A549 (cell line): ENCODE data around the gene PAM16. TPM values are rescaled to one million over a fixed set of nuclear protein-coding genes. Genes with fewer than 3 reads are reported as not detected.

ENCODE experiments used
- ATAC-seq, 2 experiments: fragments of 200-7000 bp in 1 of 2; fragments of >200 bp in 1 of 2; cut with Nextera tagmentation in 1 of 2; cut with Tn5 transposase in 1 of 2; 3 replicates each; pipeline versions ENCODE4 v1.8.0 to v1.9.1; 2018 to 2020; ENCODE audit warnings: mild to moderate bottlenecking in 1 of 2, moderate library complexity in 1 of 2
- CTCF ChIA-PET: fragments of 300-600 bp; sonication (Branson Sonifier 250); formaldehyde crosslinking; extraction: SDS; loops from one replicate; lab custom pipeline; 2021; ENCODE audit warnings: antibody characterized with exemption, inconsistent platforms; lab: Yijun Ruan, JAX
- POLR2A ChIA-PET: fragments of 350-600 bp; formaldehyde crosslinking; extraction: SDS; loops from one replicate; lab custom pipeline; 2021; ENCODE audit warnings: antibody characterized with exemption, inconsistent platforms; lab: Yijun Ruan, JAX
- DNase-seq, 2 experiments: peaks; one replicate each; pipeline versions ENCODE4 v3.0.0 to v3.0.0-alpha.2; 2011 to 2016; ENCODE audit warnings: low read depth in 1 of 2, low spot score in 1 of 2
- FAIRE-seq: peaks from 2 replicates; lab custom pipeline; 2011; peaks lifted over from hg19 to GRCh38; lab: Jason Lieb, UNC
- H3K27ac ChIP-seq, 2 experiments: fragments of >200 bp; sonication (Bioruptor Twin); formaldehyde crosslinking; 3 replicates each; pipeline ENCODE4 v1.5.1; 2016 to 2017
- H3K4me1 ChIP-seq: fragments of >200 bp; sonication (Bioruptor Twin); formaldehyde crosslinking; 3 replicates; pipeline ENCODE4 v1.6.1; 2016
- H3K4me2 ChIP-seq: fragments of >200 bp; sonication (Bioruptor Twin); formaldehyde crosslinking; 3 replicates; pipeline ENCODE4 v1.6.1; 2016
- H3K4me3 ChIP-seq: fragments of >200 bp; sonication (Bioruptor Twin); formaldehyde crosslinking; 3 replicates; pipeline ENCODE4 v1.5.1; 2016
- H3K9me3 ChIP-seq: fragments of >200 bp; sonication (Bioruptor Twin); formaldehyde crosslinking; 3 replicates; pipeline ENCODE4 v1.6.1; 2016
- BHLHE40 ChIP-seq: IDR thresholded peaks from 2 replicates; pipeline ENCODE4 v1.6.1; 2012; ENCODE audit warnings: low read depth, low read length, inconsistent platforms
- CTCF ChIP-seq: fragments of >200 bp; sonication (Bioruptor Twin); formaldehyde crosslinking; IDR thresholded peaks from 3 replicates; pipeline ENCODE4 v1.5.1; 2016
- E2F6 ChIP-seq: IDR thresholded peaks from 2 replicates; pipeline ENCODE4 v1.6.1; 2012; ENCODE audit warnings: low read depth, borderline replicate concordance
- EP300 ChIP-seq, 2 experiments: fragments of >200 bp; sonication (Bioruptor Twin); formaldehyde crosslinking; IDR thresholded peaks; 2 replicates in 1 of 2; 3 replicates in 1 of 2; pipeline ENCODE4 v1.6.1; 2016 to 2017
- FOSB ChIP-seq: fragments of 250-450 bp; sonication (Bioruptor Pico); IDR thresholded peaks from 2 replicates; pipeline ENCODE4 v1.5.0; 2020; ENCODE audit warnings: mild to moderate bottlenecking, moderate library complexity
- FOXS1 ChIP-seq: fragments of 250-450 bp; sonication (Bioruptor Pico); IDR thresholded peaks from 2 replicates; pipeline ENCODE4 v1.5.0; 2020; ENCODE audit warnings: mild to moderate bottlenecking, moderate library complexity
- HEYL ChIP-seq: fragments of 250-450 bp; sonication (Bioruptor Pico); IDR thresholded peaks from 2 replicates; pipeline ENCODE4 v1.8.0; 2021; ENCODE audit warnings: mild to moderate bottlenecking, moderate library complexity
- HOXA7 ChIP-seq: fragments of 250-450 bp; sonication (Bioruptor Pico); IDR thresholded peaks from 2 replicates; pipeline ENCODE4 v1.5.0; 2020; ENCODE audit warnings: mild to moderate bottlenecking, moderate library complexity
- JUNB ChIP-seq: fragments of >200 bp; sonication (Bioruptor Twin); formaldehyde crosslinking; IDR thresholded peaks from 2 replicates; pipeline ENCODE4 v1.6.1; 2016
- KDM1A ChIP-seq: fragments of 200-600 bp; sonication (generic); IDR thresholded peaks from 2 replicates; pipeline ENCODE4 v1.6.1; 2016; ENCODE audit warnings: low read depth, mild to moderate bottlenecking
- NPAS2 ChIP-seq: fragments of 250-450 bp; sonication (Bioruptor Pico); IDR thresholded peaks from 2 replicates; pipeline ENCODE4 v1.8.0; 2022; ENCODE audit warnings: mild to moderate bottlenecking, moderate library complexity, borderline replicate concordance
- NR3C1 ChIP-seq: fragments of >200 bp; sonication (Bioruptor Twin); formaldehyde crosslinking; IDR thresholded peaks from 3 replicates; pipeline ENCODE4 v1.6.1; 2017
- RARB ChIP-seq: fragments of 250-450 bp; sonication (Bioruptor Pico); IDR thresholded peaks from 2 replicates; pipeline ENCODE4 v1.8.0; 2021; ENCODE audit warnings: mild to moderate bottlenecking, moderate library complexity
- RFX5 ChIP-seq: fragments of 450-650 bp; IDR thresholded peaks from 2 replicates; pipeline ENCODE4 v1.7.1; 2014; ENCODE audit warnings: antibody characterized with exemption, mild to moderate bottlenecking, moderate library complexity
- RNF2 ChIP-seq: fragments of 200-600 bp; sonication (generic); IDR thresholded peaks from 2 replicates; pipeline ENCODE4 v1.6.1; 2016; ENCODE audit warnings: low read depth, mild to moderate bottlenecking, antibody characterized with exemption, moderate library complexity, borderline replicate concordance
- WGBS: methylation state at CpG from one replicate; pipeline ENCODE4 v1.1.6; 2017; ENCODE audit errors: missing lambda C conversion rate; 5-methylcytosine and 5-hydroxymethylcytosine counted together
- polyA plus RNA-seq, 4 experiments: library from polyadenylated mRNA; depleted of rRNA in 3 of 4; stranded (reverse); fragments of >200 nt; fragmentation: RNase III in 1 of 4; extraction: RNeasy Plus Mini Kit Qiagen cat#74134 plus additional on column Dnase treatment in 1 of 4; gene quantifications; 2 replicates in 3 of 4; 3 replicates in 1 of 4; pipeline ENCODE4 v1.2.3, GENCODE V29; 2011 to 2017
- TF ChIP-seq, protein P1 (sequence below): fragments of >200 bp; sonication (Bioruptor Twin); formaldehyde crosslinking; IDR thresholded peaks from 2 replicates; pipeline ENCODE4 v1.6.1; 2016
- TF ChIP-seq, protein P2 (sequence below): fragments of 250-450 bp; sonication (Bioruptor Pico); IDR thresholded peaks from 2 replicates; pipeline ENCODE4 v1.5.0; 2020; ENCODE audit warnings: low read depth, mild to moderate bottlenecking, moderate library complexity

PAM16 gene
- polyA plus RNA-seq, 2 of the 4 experiments (the other 2 are of a cell fraction) = 55.1 to 59.1 TPM

DNA sequence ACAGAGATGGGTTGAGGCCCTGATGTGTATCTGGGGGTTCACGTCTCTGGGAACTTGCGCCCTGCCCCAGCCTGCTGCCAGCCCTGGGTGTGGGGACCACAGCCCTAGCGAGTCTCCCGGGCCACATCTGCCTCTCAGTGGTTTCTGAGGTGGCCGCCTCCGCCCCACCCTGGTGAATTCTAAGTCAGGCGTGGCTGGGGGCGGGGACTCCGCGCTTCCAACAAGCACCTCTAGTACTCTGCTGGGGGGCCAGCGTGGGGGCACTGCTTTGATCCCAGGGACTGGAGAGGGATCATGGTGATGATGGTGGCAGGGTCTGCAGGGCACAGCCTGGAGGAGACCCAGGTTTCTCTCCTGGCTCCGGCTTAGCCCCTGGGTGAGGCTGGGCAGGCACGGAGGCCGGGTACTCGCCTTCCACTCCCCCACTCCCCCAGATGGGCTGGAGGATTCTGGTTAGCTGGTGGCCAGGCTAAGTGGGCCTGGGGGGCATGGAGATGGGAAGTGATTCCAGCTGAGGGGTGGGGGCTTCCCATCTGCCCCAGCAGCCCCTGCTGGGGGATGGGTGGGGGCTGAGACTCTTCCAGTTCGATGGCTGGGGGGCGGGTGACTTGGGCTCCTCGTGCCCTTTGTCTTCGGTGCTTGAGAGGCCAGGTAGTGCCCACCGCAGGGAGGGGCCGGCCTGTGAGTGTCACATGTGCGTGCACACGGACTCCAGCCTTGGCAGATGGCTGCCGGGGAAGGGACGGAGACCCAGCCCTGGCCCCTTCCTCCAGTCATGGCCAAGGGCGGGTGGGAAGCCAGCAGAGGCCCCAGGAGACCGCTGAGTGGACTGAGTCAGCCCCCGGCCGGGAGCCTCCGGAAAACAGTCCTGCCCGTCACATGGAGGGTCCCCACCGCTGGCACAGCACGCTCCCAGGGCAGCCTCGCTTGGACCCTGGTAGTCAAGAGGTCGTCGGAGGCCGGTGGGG lies 31.4 kb downstream of the PAM16 start:
- FAIRE-seq (no peak), DNase-seq (no peak), ATAC-seq (no peak)
- H3K27ac ChIP-seq = peak overlapping the region; percentile 96; a peak in 5 of 6 replicates
- no peak overlapping the region for H3K4me3 ChIP-seq
- CTCF ChIA-PET = interaction anchor here (2.1 to 22.8 kb wide), 4 partner anchors 6 to 58 kb away, joined by 7 to 423 read pairs (median 218); partner anchors contain the start of gene GLIS2
- H3K4me1 ChIP-seq = peaks cover 76% of the 10 kb centered on the region
- no peak for TF ChIP-seq FOSB (CRISPR knock-in tag)
- TF ChIP-seq HOXA7 = no peak
- no peak for TF ChIP-seq RNF2
- TF ChIP-seq FOXS1 = no peak
- TF ChIP-seq E2F6 = no peak
- TF ChIP-seq NPAS2 (CRISPR knock-in tag) = no peak
- WGBS = 79% methylated on average over 11 of the region's 37 CpGs
- POLR2A ChIA-PET = no interaction called here
- H3K9me3 ChIP-seq = no peaks in the 10 kb centered on the region
- peak overlapping the region; percentile 93 for H3K4me2 ChIP-seq

DNA sequence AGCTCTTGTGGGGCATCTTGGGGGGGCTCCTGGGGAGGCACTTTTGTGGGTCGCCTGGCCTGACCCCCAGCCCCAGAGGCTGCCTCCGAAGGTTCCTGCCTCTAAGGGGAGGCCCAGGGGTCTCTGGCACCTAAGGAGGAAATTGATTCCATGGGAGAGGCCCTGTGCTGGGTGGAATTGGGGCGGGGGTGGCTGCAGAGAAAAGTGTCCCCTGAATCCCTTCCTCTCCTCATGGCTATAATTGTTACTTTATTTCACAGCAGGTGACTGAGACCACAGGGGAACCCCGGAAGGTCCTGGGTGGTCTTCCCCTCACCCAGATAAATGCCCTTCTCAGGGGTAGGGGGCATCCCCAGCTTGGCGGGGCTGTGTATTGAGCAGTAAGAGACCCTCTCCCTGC lies 32.2 kb downstream of the PAM16 start:
- H3K4me3 ChIP-seq = peak overlapping the region; percentile 87; the same call in 1 of the 3 replicates
- DNase-seq (no peak), FAIRE-seq (no peak), ATAC-seq (no peak)
- peaks cover 76% of the 10 kb centered on the region for H3K4me1 ChIP-seq
- peak overlapping the region; percentile 96 for H3K27ac ChIP-seq
- H3K9me3 ChIP-seq = no peaks in the 10 kb centered on the region
- WGBS = 83% methylated on average over 5 of the region's 5 CpGs
- H3K4me2 ChIP-seq = peak overlapping the region; percentile 93
- TF ChIP-seq E2F6 = no peak
- TF ChIP-seq JUNB = no peak
- no peak for TF ChIP-seq EP300 (IDR thresholded peaks at IDR 0.05)
- TF ChIP-seq NR3C1 = no peak
- TF ChIP-seq KDM1A = no peak
- TF ChIP-seq RARB (CRISPR knock-in tag) = no peak
- TF ChIP-seq, protein P1, sequence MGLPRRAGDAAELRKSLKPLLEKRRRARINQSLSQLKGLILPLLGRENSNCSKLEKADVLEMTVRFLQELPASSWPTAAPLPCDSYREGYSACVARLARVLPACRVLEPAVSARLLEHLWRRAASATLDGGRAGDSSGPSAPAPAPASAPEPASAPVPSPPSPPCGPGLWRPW = no peak
- TF ChIP-seq BHLHE40 = no peak
- no peak for TF ChIP-seq NPAS2 (CRISPR knock-in tag)
- no peak for TF ChIP-seq CTCF
- no peak for TF ChIP-seq RFX5
- TF ChIP-seq HEYL (CRISPR knock-in tag) = no peak
- TF ChIP-seq, protein P2, sequence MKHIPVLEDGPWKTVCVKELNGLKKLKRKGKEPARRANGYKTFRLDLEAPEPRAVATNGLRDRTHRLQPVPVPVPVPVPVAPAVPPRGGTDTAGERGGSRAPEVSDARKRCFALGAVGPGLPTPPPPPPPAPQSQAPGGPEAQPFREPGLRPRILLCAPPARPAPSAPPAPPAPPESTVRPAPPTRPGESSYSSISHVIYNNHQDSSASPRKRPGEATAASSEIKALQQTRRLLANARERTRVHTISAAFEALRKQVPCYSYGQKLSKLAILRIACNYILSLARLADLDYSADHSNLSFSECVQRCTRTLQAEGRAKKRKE = no peak
- ChIA-PET POLR2A (no interaction called here), CTCF (interaction anchor here (1.0 to 20.1 kb wide), 7 partner anchors 9 to 84 kb away, joined by 3 to 423 read pairs (median 7); no protein-coding TSS in a partner anchor)
